Epithelial cell of proximal tubule (primary cell): ENCODE data around the gene ARHGEF26. TPM values are rescaled to one million over a fixed set of nuclear protein-coding genes. Genes with fewer than 3 reads are reported as not detected.
A peak's percentile ranks its signal among the peaks of the same experiment; 100 is the strongest.

Experiments used
- DNase-seq: peaks from one replicate; pipeline ENCODE4 v3.0.0-alpha.2; 2011; ENCODE audit warnings: low read depth
- H3K4me3 ChIP-seq: 2 replicates; pipeline ENCODE4 v1.5.1; 2011; ENCODE audit warnings: low read depth, mild to moderate bottlenecking, low read length
- CTCF ChIP-seq: conservative IDR thresholded peaks from 2 replicates; pipeline ENCODE4 v1.5.1; 2012; ENCODE audit warnings: low read depth, mild to moderate bottlenecking, low read length
- total RNA-seq: library from RNA; depleted of rRNA; stranded (reverse); fragments of >200 nt; gene quantifications from 2 replicates; pipeline ENCODE4 v1.2.3, GENCODE V29; 2015

Gene ARHGEF26
- total RNA-seq, 1 donor from 2014 or later, result 2.9 TPM

DNA sequence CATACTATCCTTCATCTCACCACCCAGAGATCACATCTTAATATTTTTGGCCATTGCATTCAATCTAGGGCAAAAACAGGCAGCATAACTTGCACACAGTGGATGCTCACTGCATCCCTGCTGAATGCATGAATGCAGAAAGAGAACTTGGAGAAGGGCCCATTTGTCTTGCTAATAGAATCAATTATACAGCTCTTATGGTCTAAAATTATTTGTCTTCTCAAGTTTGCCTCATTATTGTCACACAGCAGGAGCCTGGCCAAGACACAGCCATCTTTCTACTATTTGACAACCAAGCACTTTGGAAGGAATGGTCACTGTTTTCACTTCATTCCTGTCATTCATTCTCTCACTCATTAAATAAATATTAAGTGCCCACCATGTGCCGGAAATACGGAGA lies 1.2 kb upstream of the ARHGEF26 start:
- H3K4me3 ChIP-seq, result no peak overlapping the region
- TF ChIP-seq CTCF, result no peak
- no peak for DNase-seq

DNA sequence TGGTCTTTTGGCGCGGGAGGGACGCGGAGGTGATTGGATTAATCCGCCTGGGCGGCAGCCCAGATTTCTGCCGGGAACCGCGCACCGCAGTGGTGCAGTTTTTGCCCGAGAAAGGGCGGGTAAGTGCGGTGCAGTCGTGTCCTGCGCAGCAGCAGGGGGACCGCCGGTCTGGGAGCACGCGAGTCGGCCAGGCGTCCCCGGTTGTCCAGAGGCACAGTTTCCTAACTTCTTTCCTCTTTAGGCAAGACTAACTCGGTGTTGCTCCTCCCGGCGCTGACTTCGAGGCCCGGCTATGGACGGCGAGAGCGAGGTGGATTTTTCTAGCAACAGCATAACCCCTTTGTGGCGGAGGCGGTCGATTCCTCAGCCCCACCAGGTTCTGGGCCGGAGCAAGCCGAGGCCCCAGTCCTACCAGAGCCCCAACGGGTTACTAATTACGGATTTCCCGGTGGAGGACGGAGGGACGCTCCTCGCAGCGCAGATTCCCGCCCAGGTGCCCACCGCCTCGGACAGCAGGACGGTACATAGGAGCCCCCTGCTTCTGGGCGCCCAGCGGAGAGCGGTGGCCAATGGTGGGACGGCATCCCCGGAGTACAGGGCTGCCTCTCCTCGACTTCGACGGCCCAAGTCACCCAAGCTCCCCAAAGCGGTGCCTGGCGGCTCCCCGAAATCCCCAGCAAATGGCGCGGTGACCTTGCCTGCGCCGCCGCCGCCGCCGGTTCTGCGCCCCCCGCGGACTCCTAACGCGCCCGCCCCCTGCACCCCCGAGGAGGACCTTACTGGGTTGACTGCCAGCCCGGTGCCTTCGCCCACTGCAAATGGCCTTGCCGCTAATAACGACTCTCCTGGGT lies 736 bp downstream of the ARHGEF26 start:
- TF ChIP-seq CTCF, result no peak
- peak overlapping the region; percentile 69 for H3K4me3 ChIP-seq
- no peak for DNase-seq

DNA sequence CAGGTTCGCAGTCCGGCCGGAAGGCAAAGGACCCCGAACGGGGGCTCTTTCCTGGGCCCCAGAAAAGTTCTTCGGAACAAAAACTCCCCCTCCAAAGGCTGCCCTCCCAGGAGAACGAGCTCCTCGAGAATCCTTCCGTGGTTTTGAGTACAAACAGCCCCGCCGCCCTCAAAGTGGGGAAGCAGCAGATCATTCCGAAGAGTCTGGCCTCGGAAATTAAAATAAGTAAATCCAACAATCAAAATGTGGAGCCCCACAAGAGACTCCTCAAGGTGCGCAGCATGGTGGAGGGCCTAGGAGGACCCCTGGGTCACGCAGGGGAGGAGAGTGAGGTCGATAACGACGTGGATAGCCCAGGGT lies 1.3 kb downstream of the ARHGEF26 start:
- DNase-seq, result no peak
- H3K4me3 ChIP-seq, result peak overlapping the region; percentile 69
- TF ChIP-seq CTCF, result no peak

- DNase-seq, result no peak
- TF ChIP-seq CTCF, result no peak
- peak overlapping the region; percentile 69 for H3K4me3 ChIP-seq
Measured at GRCh38 chr3:154122912-154123559, 1.8 kb downstream of the ARHGEF26 start.

GRCh38 chr3:154123906-154124305 lies 2.7 kb downstream of the ARHGEF26 start:
- TF ChIP-seq CTCF, result no peak
- no peak overlapping the region for H3K4me3 ChIP-seq
- DNase-seq, result no peak

DNA sequence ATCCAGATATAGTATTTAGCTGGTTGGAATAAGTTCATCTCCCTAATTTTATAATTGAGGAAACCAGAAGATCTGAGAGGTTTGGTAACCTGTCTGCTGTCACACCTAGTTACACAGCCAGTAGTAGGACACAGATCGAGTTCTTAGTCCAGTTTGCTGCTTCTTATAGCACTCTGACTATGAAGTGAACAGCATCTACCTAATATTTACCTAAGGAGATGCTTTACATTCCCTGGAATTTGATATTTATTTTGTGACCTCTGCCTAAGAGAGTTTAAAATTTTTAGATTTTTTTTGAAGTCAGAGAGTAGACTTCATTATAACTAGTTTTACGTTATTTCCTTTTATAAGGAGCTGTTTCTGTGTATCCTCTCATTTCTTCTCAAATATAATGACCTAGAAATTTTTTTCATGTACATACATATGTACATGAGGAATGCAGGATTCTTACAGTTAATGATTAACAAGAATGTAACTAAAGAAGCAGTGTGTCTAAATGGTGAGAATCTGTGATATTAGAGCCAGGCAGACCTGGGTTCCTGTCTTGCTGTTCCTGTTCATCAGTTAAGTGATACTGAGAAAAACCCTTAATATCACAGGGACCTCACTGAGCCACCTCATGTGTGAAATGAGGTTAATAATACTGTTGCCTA lies 4.3 kb downstream of the ARHGEF26 start:
- no peak for TF ChIP-seq CTCF
- H3K4me3 ChIP-seq, result no peak overlapping the region
- no peak for DNase-seq
